Stimulated activated CD8-positive, alpha-beta memory T cell treated with anti-CD3 and anti-CD28 coated beads, Interleukin-12 subunit alpha, Interleukin-12 subunit beta, amount 100 ng/mL, for 24 hours (primary cell): Measurements from ENCODE around the gene SUGT1.
"Not testable (repeated sequence)": the region's sequence is repeated elsewhere in the genome, so short reads cannot be mapped to it uniquely, and the experiment has no call there.

Experiments used
- DNase-seq: peaks from one replicate; pipeline ENCODE4 v3.0.0-alpha.2; 2020; ENCODE audit errors: extremely low read depth

SUGT1 gene

DNA sequence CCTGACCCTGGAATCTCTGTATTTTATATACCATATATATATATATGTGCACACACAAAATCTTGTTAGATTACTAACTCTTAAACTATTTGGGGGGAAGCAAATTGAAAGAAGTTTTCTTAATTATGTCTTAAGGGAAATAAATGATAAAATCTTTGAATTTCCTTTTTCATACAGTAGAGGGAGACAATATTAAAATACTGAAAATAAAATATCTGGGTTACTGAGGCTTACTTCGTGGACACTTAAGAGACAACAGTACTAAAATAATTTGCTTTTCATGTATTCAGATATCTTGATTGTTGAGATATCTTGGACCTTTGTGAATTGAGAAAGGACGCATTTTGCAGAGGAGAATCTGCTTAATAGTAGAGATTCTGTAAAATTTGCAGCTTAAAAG, 17.0 kb downstream of the SUGT1 start:
- DNase-seq, result no peak

DNA sequence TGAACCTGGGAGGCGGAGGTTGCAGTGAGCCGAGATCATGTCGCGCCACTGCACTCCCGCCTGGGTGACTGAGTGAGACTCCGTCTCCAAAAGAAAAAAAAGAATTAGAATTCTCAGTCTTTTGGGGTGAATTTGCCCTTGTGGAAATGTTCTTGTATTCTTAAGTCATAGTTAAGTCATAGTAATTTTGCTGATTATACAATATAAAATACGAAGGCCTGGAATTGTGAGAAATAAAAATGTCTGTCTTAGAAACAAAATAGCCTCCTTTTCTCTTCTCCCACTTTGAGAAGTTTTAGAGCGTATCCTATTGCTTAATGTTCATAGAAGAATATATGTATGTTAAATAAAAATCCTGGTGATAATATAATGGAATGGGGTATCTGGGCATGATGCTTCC, 18.1 kb downstream of the SUGT1 start:
- DNase-seq, result no peak

DNA sequence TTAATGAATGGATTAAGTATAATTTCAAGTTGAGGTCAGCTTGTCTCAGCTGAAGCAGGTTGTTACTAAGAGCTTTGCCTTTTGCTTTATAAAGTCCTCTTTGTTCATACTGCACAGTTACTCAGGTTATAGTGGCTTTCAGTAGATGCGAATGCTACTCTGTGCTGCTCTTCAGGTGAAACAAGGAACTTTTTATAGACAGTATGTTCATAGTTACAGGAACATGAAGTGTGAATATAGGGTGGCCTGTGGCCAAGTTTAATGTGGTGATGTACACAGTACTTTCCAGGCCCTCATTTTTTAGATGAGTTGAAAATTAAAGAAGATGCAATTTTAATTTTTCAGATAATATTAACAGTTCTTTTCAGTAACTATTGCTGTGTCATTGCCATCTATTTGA, 20.8 kb downstream of the SUGT1 start:
- no peak for DNase-seq

DNA sequence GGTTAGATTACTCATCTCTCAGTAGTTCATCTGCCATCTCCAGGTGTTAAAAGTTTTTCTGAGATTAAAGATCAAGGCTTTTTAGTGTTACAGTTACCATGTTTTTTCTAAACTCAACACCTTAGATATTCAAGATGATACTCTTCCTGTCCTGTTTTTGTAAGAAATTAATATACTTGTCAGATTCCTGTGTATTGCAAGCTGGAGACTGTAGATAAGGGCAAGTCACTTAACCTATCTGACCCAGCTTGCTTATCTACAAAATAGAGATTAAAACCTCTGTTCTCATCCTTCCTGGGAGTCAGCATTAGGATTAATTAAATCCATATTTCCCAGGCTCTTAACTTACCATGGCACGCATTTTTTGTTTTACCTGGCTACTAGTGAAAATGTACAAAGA, 25.2 kb downstream of the SUGT1 start:
- DNase-seq, result no peak

DNA sequence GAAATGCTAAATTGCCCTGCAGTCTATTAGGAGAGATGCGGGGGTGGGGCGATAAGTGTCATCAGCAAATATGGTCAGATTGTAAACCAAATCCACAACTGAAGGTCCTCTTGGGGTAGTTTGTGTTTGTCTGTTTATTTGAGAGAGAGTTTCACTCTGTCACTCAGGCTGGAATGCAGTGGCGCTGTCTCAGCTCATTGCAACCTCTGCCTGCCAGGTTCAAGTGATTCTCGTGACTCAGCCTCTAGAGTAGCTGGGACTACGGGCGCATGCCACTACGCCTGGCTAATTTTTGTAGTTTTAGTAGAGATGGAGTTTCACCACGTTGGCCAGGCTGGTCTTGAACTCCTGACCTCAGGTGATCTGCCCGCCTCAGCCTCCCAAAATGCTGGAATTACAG, 33.2 kb downstream of the SUGT1 start:
- DNase-seq, result not testable (repeated sequence)

DNA sequence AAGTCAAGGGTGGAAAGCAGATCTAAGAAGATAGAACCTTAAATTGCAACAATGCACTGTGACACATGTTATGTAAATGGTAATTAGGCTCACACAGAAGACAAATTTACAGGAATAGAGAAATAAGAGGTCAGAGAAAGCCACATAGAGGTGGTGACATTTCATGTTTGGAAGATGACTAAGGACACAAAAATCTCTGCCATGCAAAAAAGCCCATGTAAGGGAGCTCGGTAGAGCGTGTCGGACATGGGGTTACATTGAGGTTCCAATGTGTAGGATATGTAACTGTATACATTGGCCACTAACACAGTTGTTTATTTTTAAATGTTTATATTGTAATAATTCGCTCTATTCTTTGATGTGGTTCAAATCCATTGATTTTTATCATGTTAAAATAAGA, 33.7 kb downstream of the SUGT1 start:
- DNase-seq, result no peak

DNA sequence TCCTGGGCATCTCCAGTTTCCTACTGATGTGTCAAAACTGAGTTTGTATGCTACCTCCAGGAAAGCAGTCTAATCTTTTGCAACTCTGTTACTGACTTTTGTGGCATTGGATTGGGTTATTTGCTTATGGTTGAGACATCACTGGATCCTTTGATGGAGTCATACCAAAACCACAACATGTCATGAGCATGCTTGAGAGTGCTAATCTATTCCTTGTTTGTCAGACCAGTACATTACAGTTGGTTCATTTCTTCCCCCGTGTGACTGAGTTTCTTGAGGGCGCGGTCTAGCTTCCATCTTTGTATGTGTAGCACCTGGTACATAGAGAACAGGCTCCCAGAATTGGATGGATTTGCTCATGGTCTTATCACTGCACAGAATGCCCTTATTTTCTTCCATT, 43.2 kb downstream of the SUGT1 start:
- no peak for DNase-seq

DNA sequence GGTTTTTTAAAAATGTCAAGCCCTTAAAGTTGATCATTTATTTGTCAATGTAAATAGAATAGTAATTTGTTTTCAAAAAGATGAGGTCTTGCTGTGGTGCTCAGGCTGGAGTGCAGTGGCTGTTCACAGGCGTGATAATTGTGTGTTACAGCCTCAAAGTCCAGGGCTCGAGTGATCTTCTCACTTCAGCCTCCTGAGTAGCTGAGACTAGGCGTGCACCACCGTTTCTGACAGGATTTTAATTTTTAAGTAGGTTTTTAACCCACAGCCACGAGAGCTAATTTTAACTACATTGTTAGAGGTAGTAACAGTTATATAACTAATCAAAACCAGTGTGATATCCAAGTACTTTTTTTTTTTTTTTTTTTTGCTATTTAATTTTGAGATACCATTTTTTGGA, 43.9 kb downstream of the SUGT1 start:
- DNase-seq, result no peak

DNA sequence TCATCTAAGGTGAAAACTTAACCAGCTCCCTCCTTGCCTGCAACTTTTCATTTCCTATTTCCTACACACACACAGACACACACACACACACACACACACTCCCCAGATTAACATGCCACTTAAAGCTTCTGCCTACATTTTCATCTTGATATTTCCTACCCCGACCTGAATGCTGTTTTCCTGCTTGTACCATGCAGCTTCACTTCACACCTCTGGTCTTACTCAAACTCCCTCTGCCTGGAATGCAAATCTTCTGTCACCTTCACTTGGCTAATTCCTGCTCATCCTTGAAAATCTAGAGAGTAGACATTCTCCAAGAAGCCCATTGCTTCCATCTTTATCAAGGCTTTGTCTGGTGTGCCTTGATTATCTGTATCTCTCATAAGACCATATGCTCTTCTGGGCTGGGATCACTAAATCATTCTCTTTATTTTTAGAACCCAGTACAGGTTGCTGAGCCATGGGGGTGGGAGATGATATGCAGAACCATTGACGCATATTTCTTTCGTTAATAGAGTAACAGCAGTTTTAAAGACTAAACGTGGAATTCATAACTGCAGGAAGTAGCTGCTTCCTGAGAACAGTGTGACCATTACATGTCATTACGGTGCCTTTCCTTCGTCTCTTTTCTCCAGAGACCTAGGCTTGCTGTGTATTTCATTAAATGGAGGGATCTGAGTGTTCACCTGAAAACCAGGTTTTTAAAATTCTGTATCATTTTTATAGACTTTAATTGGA, 49.3 kb downstream of the SUGT1 start:
- DNase-seq, result no peak

DNA sequence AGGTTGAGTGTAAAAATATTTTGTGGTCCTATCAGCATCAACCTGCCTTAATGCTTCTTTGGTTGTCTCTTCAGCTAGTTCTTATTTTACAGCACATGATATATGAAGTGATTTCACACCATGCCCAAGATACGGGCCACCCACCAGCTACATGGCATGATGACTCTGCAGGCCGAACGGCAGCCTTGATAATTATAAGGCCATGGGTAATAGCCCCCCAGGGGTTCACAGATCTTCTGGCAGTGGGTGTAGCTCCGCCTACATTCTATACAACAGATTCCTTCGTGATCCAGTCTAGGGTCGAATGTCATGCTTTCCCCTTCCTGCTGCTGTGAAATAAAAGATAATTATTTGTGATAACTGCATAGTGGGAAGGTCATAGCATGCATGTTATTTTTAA, 50.8 kb downstream of the SUGT1 start:
- no peak for DNase-seq

GRCh38 chr13:52706081-52706480, 53.4 kb downstream of the SUGT1 start:
- DNase-seq, result no peak

DNA sequence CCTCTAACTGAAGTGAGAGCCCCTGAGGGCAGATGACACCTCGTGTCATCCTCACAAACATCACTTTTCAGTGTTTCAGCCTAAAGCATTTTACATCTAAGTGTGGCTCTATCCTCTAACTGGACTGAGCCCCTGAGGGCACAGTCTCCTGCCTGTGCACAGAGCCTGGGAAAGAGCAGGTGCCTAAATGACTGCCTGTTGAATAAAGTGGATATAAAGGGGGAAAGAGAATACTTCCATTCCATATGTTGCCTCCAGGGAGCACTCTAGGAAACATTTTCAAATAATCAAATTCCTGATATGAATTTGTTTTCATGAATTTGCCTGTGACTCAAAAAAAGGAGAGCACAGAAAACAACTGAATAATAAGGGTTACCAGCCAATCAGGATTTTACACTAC, 54.7 kb downstream of the SUGT1 start:
- DNase-seq, result no peak

- not testable (repeated sequence) for DNase-seq
Observed at GRCh38 chr13:52708266-52708665, 55.6 kb downstream of the SUGT1 start.

GRCh38 chr13:52711286-52711685, 58.6 kb downstream of the SUGT1 start:
- DNase-seq, result no peak

- no peak for DNase-seq
Observed at GRCh38 chr13:52712385-52712784, 59.7 kb downstream of the SUGT1 start.

DNA sequence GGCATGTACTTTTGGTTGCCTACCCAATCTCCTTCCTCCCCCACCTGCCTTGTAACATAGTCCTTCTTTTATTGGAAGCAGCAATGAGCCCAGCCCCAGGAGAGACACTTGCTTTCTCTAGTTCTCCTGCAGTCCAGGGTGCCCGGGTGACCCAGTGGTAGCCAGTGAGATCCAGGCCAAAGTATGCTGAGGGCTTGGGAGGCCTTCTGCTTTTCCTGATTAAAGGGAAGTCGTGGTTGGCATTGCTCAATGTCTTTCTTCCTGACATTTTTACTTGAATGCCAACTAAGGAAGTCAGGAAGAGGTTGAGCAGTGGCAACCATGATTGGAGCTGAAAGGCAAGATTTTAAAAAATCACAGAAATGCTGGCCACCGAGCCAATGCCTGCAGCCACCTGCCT, 61.3 kb downstream of the SUGT1 start:
- no peak for DNase-seq

DNA sequence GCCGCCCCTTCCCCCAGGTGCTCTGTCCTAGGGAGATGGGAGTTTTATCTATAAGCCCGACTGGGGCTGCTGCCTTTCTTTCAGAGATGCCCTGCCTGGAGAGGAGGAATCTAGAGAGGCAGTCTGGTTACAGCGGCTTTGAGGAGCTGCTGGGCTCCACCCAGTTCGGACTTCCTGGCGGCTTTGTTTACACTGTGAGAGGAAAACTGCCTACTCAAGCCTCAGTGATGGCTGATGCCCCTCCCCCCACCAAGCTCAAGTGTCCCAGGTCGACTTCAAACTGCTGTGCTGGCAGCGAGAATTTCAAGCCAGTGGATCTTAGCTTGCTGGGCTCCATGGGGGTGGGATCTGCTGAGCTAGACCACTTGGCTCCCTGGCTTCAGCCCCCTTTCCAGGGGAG, 68.3 kb downstream of the SUGT1 start:
- not testable (repeated sequence) for DNase-seq

DNA sequence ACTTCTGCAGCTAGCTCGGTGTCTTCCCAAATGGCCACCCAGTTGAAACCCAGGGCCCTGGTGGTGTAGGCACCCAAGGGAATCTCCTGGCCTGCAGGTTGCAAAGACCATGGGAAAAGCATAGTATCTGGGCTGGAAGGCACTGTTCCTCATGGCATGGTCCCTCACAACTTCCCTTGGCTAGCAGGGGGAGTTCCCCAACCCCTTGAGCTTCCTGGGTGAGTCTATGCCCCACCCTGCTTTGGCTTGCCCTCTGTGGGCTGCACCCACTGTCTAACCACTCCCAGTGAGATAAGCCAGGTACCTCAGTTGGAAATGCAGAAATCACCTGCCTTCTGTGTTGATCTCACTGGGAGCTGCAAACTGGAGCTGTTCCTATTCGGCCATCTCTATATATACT, 68.7 kb downstream of the SUGT1 start:
- not testable (repeated sequence) for DNase-seq

DNA sequence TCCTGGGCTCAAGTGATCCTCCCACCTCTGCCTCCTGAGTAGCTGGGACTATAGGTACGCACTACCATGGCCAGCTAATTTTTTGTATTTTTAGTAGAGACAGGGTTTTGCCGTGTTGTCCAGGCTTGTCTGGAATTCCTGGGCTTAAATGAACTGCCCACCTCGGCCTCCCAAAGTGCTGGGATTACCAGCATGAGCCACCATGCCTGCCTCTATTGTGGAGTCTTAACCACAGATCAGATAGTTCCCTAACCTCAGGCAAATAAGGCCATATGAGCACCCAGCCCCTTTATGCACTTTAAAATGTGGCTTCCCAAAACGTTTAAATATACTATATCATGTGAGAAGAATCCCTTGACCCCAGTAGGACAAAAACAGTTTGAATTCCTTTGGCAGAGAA, 70.5 kb downstream of the SUGT1 start:
- DNase-seq, result no peak

DNA sequence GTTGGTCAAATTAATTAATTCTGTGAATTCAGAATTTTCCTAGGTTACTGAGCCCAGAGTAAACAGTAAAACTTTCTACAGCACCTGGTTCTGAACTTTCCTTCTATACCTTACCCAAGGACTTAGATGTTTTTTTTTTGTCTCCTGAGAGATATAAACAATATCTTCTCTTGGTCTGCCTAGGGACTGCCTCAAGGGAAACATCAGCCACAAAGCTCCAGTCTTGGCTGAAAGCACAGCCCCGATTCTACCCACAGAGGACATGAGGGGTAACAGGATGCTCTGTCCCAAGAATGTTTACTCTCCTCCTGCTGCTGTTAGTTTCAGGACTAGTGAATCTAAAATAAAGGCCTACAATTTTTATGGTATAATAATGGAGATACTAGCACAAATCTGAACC, 72.7 kb downstream of the SUGT1 start:
- no peak for DNase-seq

- no peak for DNase-seq
Observed at GRCh38 chr13:52726258-52726657, 73.6 kb downstream of the SUGT1 start.

DNA sequence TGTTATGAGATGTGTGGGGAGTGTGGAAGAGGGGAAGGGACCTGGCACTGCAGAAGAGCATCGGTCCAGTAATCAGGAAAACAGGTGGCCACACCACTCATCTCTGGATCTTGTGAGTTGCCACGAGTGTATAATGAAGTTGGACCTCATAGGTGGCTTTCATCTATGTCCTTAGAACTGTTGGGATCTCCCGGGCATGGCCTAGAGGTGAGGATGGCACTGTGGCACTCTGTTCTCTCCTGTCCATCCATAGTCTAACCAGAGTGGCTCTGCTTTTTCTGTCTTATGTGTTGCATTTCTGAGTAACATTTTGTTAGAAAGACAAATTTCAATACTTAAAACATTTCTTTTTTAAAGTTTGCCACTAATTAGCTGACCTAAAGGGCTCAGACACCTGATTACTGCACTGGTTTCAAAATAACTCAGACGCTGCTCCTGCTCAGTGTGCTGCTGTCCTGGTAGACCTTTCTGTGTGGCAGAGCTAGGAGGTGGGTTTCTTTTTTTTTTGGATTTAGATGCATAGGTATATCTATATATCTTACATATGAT, 81.5 kb downstream of the SUGT1 start:
- no peak for DNase-seq

- DNase-seq, result no peak
Observed at GRCh38 chr13:52736891-52737290, 84.3 kb downstream of the SUGT1 start.

- no peak for DNase-seq
Observed at GRCh38 chr13:52737451-52737850, 84.8 kb downstream of the SUGT1 start.
